Left ventricle myocardium inferior (tissue), 1 donor: ENCODE measurements around the gene EEF2K. TPM values are rescaled to one million over a fixed set of nuclear protein-coding genes. Genes with fewer than 3 reads are reported as not detected.
A peak's percentile ranks its signal among the peaks of the same experiment; 100 is the strongest.

Experiments
- DNase-seq: peaks from one replicate; pipeline ENCODE4 v3.0.0-alpha.2; 2020
- H3K27ac ChIP-seq: fragments of 200-600 bp; replicated peaks from 2 replicates; pipeline ENCODE4 v1.8.0; 2021
- H3K27me3 ChIP-seq: fragments of 200-600 bp; 2 replicates; pipeline ENCODE4 v1.8.0; 2021; ENCODE audit warnings: low read depth
- H3K36me3 ChIP-seq: fragments of 200-600 bp; 2 replicates; pipeline ENCODE4 v1.8.0; 2021
- H3K4me1 ChIP-seq: fragments of 200-600 bp; 2 replicates; pipeline ENCODE4 v1.8.0; 2021
- H3K4me3 ChIP-seq: fragments of 200-600 bp; 2 replicates; pipeline ENCODE4 v1.8.0; 2021; ENCODE audit warnings: mild to moderate bottlenecking, moderate library complexity
- H3K9me3 ChIP-seq: fragments of 200-600 bp; replicated peaks from 2 replicates; pipeline ENCODE4 v1.8.0; 2021
- CTCF ChIP-seq: fragments of 200-600 bp; IDR thresholded peaks from 2 replicates; pipeline ENCODE4 v1.8.0; 2021; ENCODE audit warnings: antibody characterized with exemption, mild to moderate bottlenecking, borderline replicate concordance
- intact Hi-C: fragments of 100-400 bp; cut with micrococcal nuclease; formaldehyde crosslinking; loops from one replicate; pipeline ENCODE4 v1.11.0; 2022
- total RNA-seq: library from RNA; stranded (reverse); fragmentation: NEBNext Ultra II Directional; extraction: Animal tissue kit (Norgen Biotek cat#: 25700); gene quantifications from one replicate; pipeline ENCODE4 v1.2.1, GENCODE V29; 2021
- donor health status: DM: no; HTN: yes; CAD: no; lungs with severe emphysema.

EEF2K gene
- total RNA-seq, 1 donor from 2014 or later: 22.1 TPM

GRCh38 chr16:22291860-22292318 lies 85.8 kb downstream of the EEF2K start:
- no peak overlapping the region for H3K4me3 ChIP-seq
- H3K4me1 ChIP-seq: peaks cover 11% of the 10 kb centered on the region
- no peaks in the 10 kb centered on the region for H3K9me3 ChIP-seq
- no peak for TF ChIP-seq CTCF
- no peak overlapping the region for H3K27ac ChIP-seq
- no peaks in the 10 kb centered on the region for H3K27me3 ChIP-seq
- intact Hi-C loops: no loop called here
- H3K36me3 ChIP-seq: no peaks in the 10 kb centered on the region
- DNase-seq: no peak

GRCh38 chr16:22292320-22292719 lies 86.2 kb downstream of the EEF2K start:
- no peak for DNase-seq
- intact Hi-C loops: no loop called here
- no peak for TF ChIP-seq CTCF

GRCh38 chr16:22293137-22294106 lies 87.3 kb downstream of the EEF2K start:
- no peak for TF ChIP-seq CTCF
- Histone ChIP-seq H3K4me1 (peaks cover 19% of the 10 kb centered on the region), H3K27me3 (no peaks in the 10 kb centered on the region), H3K9me3 (no peaks in the 10 kb centered on the region), H3K36me3 (no peaks in the 10 kb centered on the region), H3K27ac (no peak overlapping the region), H3K4me3 (no peak overlapping the region)
- DNase-seq: no peak
- intact Hi-C loops: no loop called here

More at GRCh38 chr16:22292320-22292719, 86.2 kb downstream of the EEF2K start:
- no peaks in the 10 kb centered on the region for H3K36me3 ChIP-seq
- peaks cover 11% of the 10 kb centered on the region for H3K4me1 ChIP-seq
- H3K9me3 ChIP-seq: no peaks in the 10 kb centered on the region
- no peak overlapping the region for H3K4me3 ChIP-seq
- no peak overlapping the region for H3K27ac ChIP-seq
- no peaks in the 10 kb centered on the region for H3K27me3 ChIP-seq

GRCh38 chr16:22296225-22297113 lies 90.4 kb downstream of the EEF2K start:
- Histone ChIP-seq H3K27ac (peak overlapping the region; percentile 92), H3K36me3 (no peaks in the 10 kb centered on the region), H3K9me3 (no peaks in the 10 kb centered on the region), H3K4me1 (peaks cover 46% of the 10 kb centered on the region), H3K27me3 (no peaks in the 10 kb centered on the region), H3K4me3 (peak overlapping the region; percentile 95)
- no peak for TF ChIP-seq CTCF
- intact Hi-C loops: loop anchor here (5.0 kb wide), 1 partner anchor 99 kb away; no protein-coding TSS in a partner anchor
- DNase-seq: no peak
